ENCODE measurements around the gene DUOXA1.

- TF ChIP-seq POLR2AphosphoS5 (IDR thresholded peaks at IDR 0.05; ENCODE audit: borderline replicate concordance, low read depth, low read length), result no peak
- no peak for TF ChIP-seq EZH2 (IDR thresholded peaks at IDR 0.05)
- TF ChIP-seq FOXP2 (optimal IDR thresholded peaks at IDR 0.05; ENCODE audit: control extremely low read depth, extremely low read length, insufficient read depth), result no peak
These were observed at the start of gene DUOXA1, which contains the start of gene DUOX1 for GRCh38 chr15:45129651-45130129.
